Pulmonary artery endothelial cell (primary cell): ENCODE results near the gene ZNF652. TPM values are rescaled to one million over a fixed set of nuclear protein-coding genes. Genes with fewer than 3 reads are reported as not detected.
"Not testable (repeated sequence)": the region's sequence is repeated elsewhere in the genome, so short reads cannot be mapped to it uniquely, and the experiment has no call there.

Experiments used
- DNase-seq: peaks from one replicate; pipeline ENCODE4 v3.0.0-alpha.2; 2011; ENCODE audit warnings: low read depth, low spot score
- total RNA-seq: library from RNA; depleted of rRNA; stranded (reverse); fragments of >200 nt; gene quantifications from 2 replicates; pipeline ENCODE4 v1.2.3, GENCODE V29; 2014

ZNF652 gene
- total RNA-seq, 1 donor from 2014 or later = 7.2 TPM

DNA sequence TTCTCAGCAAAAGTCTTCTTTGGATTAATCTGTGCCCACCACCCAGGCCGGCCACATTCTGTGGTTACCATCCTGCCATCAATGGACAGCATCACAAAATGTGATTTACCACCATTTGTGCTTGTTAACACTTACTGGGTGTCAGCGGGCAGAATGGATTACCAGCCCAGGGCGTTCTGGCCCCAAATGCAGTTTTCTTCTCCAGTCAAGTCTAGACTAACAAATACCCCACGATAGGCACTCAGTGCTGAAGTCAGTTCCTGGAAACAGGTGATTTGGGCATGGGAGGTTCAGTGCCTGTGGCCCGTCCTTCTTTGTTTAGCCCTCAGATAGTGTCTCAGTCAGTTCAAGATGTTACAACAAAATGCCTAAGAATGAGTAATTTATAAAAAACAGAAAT is 92.7 kb downstream of the ZNF652 start:
- no peak for DNase-seq

DNA sequence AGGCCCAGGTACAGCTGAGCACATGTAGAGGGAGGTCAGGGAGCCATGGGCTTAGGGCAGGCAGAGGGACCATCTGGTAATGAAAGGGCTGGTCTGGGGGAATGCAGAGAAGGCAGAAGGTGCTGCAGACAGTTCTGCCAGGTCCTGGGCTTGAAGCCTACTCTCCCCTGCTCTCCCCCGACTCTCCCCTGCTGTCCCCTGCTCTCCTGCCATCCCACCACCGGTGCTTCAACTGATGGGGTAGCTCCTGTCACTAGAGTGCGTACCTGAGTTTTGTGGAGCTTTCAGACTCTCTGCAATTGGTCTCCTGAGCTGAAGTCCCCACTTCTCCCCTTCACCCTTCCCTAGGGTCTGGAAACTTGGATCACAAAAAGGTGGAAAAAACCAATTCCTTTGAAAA is 94.1 kb downstream of the ZNF652 start:
- no peak for DNase-seq

DNA sequence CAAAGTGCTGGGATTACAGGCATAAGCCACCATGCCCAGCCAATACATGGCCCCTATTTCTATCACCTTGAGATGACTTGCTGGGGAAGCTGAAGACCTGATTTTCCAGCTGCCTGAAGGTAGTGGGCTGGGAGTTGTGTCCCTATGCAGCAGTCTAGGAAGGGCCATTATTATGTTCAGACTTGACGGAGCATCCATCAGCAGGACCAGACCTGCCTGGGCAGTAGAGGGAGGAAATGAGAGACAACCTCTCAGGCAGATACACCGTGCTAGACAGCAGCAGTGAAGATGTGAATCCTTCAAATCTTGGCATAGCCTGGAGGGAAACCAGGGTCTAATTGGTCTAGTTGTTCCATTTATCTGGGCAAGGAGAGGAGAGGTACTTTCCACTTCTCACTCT is 95.8 kb downstream of the ZNF652 start:
- no peak for DNase-seq

DNA sequence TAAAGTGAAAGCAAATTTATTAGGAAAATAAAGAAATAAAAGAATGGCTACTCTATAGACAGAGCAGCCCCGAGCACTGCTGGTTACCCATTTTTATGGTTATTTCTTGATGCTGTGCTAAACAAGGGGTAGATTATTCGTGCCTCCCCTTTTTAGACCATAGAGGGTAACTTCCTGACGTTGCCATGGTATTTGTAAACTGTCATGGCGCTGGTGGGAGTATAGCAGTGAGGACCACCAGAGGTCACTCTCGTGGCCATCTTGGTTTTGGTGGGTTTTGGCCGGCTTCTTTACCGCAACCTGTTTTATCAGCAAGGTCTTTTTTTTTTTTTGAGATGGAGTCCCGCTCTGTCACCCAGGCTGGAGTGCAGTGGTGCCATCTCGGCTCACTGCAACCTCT is 100.5 kb downstream of the ZNF652 start:
- not testable (repeated sequence) for DNase-seq

DNA sequence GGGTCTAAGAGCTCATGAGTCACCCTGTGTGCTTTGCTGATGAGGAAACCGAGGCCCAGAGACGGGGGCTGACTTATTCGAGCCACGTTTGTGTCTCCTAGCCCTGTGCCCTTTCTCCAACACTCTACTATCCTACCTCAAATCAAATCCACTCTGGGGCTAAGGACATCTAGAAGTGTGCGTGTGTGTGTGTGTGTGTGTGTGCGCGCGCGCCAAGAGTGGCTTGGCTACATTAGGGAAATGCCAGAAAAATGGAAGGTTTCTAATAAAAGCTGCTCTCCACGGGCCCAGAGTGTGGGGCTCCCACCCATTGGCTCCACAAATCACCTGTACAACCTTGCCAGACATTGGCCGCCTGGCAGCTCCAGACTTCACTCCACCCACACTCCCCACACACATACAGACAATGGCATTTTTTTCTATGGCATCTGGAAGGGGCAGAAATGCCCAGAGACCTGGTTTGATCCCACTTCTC is 101.2 kb downstream of the ZNF652 start:
- peak; percentile 64 for DNase-seq

DNA sequence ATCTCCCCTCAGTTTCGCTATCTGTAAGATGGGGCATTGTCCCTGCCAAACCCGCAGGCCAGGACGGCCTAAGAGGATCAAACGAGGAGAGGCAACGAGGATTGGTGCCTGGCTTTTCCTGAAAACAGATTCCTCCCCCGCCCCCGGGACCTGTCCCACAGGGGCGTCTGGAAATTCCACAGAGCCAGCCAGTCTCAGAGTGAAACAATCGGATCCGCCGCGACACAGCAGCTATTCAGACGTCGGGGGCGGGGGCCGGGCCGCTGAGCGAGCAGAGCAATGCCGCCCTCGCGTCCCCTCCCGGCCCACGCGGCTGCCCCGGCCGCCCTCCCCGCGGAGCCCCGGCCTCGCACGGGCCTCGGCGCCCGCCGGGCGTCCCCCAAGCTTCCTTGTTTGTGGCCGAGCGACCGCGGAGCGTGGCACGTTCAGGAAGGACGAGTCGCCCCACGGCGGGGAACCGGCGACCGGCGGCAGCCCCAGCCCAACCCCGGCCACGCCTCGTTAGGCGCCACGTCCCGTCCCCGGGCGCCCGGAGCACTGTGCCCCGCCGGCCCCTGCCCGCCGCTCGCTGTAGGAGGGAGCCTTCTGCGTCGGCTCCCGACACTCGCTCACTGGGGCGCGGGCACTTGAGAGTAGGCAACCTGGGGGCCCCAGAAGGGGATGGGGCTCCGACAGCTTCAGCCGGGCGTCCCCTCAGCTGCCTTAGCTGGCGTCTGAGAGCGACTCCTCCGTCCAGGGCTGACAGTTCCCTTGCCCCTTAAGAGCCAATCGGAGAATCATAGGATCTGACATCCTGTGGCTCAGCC is 101.8 kb downstream of the ZNF652 start:
- peak; percentile 11 for DNase-seq

DNA sequence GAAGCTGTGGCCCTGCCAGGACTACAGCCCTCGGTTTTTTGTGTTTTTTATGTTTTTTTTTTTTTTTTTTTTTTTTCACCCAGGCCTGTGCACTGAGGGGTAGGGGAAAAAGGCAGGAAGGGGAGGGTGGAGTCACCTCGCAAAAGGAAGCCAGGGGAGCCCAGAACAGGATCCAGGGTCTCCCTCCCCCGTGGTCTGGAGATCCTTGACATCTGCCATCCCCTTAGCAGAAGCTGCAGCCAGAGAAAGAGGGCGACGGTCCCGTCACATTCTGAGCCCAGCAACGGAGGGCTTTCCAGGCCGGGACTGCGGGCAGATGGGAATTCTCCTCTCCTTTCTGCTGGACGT is 102.4 kb downstream of the ZNF652 start:
- no peak for DNase-seq

DNA sequence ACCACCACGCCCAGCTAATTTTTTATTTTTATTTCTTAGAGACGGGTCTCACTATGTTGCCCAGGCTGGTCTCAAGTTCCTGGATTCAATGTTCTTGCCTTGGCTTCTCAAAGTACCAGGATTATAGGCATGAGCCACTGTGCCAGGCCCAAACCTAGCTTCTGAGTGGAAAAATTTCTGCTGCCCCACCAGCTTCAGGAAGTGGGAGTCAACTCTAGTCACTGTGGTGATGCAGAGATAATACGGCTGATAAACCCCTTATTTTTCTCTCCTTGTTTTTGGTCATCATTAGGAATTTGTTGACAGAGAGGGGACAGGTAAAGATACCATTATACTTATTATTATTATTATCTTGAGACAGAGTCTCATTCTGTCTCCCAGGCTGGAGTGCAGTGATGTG is 103.7 kb downstream of the ZNF652 start:
- DNase-seq = no peak

- DNase-seq = no peak
These were observed 106.9 kb downstream of the ZNF652 start for GRCh38 chr17:49255125-49255524.

GRCh38 chr17:49254066-49254465 is 108.0 kb downstream of the ZNF652 start:
- DNase-seq = no peak

- DNase-seq = no peak
These were observed 109.8 kb downstream of the ZNF652 start for GRCh38 chr17:49252148-49252695.

GRCh38 chr17:49249890-49250522 is 112.0 kb downstream of the ZNF652 start:
- DNase-seq = no peak

DNA sequence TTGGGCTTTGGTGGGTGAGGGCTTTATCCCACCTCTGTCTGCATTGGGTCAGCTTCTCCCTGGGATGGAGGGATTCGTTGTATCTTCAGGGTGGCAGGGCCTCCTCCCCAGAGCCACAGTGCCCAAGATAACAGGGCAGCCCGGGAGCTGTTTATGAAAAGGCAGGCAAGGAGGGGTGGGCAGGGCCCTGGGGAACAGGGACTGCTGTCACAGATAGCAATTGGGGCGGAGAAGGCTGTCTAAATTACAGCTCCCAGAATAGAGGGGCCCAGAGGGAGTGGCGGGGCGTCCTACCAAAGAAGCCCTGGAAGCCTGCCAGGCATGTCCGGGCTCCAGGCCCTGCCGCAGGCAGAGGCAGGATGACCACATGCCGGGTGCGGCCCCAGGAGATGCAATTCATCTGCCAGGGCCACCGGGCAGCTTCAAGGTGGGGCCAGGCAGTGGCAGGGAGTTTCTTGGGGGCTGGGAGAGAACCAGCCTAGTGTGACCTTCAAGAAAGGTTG is 112.7 kb downstream of the ZNF652 start:
- DNase-seq = no peak

GRCh38 chr17:49247944-49248343 is 114.1 kb downstream of the ZNF652 start:
- DNase-seq = no peak

GRCh38 chr17:49244839-49245238 is 117.2 kb downstream of the ZNF652 start:
- DNase-seq = no peak

Other genes with a start within 250 kb of the ZNF652 start
- gene B4GALNT2, start 229.5 kb downstream of the ZNF652 start, total RNA-seq = not detected in 2 replicates
- 0.86 and 1.3 TPM in 2 replicates for gene GNGT2, start 151.7 kb downstream of the ZNF652 start, total RNA-seq
- 21.7 and 26.5 TPM in 2 replicates for gene ABI3, start 151.5 kb downstream of the ZNF652 start, total RNA-seq
- gene PHOSPHO1, start 131.5 kb downstream of the ZNF652 start, total RNA-seq = 0.07 and 0.18 TPM in 2 replicates
- gene PHB1, start 52.6 kb upstream of the ZNF652 start, total RNA-seq = 199 and 236 TPM in 2 replicates
- 0.07 and 0.11 TPM in 2 replicates for gene NGFR, start 133.0 kb upstream of the ZNF652 start, total RNA-seq
- 0.79 and 2.7 TPM in 2 replicates for gene NXPH3, start 213.6 kb upstream of the ZNF652 start, total RNA-seq